HG03354 (cell line): ENCODE results near the gene PDE6G.

Experiments used
- ATAC-seq: cut with Tn5 transposase; IDR thresholded peaks from one replicate; pipeline ENCODE4 v1.9.1; 2021; ENCODE audit warnings: mild to moderate bottlenecking; ENCODE audit not compliant: unreplicated experiment, poor library complexity, severe bottlenecking

PDE6G gene

DNA sequence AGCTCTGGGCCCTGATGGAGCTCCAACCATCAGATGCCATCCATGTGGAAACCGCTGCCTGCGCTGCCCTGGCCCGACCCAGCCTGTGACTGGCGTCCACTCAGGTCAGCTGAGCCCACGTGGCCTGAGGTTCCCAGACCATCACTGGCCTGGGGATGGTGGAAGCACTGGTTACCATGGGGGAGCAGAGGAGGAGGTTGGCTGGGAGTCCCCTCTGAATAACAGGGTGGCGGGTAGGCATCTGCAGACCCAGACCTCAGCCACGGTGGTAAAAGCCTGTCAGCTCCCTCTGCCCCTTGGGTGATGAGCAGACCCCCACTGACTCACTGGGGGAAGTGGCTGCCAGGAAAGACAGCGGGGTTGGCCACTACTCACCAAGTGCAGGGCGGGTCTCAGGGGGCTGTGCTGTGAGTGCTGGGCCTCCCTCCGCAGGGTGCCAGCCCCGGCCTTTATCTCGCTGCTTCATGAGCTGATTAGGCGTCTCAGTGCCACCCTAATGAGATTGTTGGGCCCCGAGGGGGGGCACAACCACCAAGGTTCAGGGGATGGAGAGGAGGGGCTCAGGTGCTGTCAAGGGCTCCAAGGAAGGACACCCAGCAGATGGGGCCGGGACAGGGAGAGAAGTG lies at the start of gene PDE6G:
TSS of gene PDE6G (minus strand) at position 425 of the 626 bp plus-strand sequence. CDS start 3,237 bp downstream, outside the sequence.
- ATAC-seq, result no peak

DNA sequence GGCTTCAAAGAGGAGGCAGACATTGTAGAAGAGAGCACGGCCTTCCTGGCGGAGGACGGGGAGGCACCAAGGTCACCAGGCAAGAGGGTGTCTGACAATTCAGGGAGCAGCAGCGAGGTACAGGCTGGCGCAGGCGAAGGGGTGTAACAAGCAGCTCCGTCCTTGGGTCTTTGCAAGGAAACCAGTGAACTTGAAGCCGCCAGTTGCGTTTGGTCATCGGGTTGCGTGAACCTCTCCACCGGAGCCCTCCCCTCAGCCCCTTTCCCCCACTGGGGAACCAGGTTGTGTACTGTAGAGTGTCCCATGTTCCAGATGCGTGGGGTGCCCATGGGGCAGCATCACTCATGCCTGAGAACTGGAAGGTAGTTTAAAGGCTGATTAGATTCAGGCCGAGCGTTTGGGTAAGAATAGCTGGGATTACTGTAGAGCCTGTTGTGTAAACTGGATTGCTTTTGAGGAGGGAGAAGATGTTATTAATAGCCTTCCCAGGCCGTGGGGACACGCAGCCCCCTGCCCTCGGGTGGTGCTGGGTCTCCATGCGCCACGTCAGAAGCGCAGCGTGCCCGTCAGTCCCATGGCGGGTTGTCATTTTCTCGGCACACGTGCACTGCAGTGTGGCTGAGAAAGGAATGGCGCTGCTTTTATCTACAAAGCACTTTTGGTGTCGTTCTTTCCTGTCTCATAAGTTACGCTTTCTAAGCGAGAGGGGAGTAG lies 49.3 kb upstream of the PDE6G start:
- no peak for ATAC-seq

DNA sequence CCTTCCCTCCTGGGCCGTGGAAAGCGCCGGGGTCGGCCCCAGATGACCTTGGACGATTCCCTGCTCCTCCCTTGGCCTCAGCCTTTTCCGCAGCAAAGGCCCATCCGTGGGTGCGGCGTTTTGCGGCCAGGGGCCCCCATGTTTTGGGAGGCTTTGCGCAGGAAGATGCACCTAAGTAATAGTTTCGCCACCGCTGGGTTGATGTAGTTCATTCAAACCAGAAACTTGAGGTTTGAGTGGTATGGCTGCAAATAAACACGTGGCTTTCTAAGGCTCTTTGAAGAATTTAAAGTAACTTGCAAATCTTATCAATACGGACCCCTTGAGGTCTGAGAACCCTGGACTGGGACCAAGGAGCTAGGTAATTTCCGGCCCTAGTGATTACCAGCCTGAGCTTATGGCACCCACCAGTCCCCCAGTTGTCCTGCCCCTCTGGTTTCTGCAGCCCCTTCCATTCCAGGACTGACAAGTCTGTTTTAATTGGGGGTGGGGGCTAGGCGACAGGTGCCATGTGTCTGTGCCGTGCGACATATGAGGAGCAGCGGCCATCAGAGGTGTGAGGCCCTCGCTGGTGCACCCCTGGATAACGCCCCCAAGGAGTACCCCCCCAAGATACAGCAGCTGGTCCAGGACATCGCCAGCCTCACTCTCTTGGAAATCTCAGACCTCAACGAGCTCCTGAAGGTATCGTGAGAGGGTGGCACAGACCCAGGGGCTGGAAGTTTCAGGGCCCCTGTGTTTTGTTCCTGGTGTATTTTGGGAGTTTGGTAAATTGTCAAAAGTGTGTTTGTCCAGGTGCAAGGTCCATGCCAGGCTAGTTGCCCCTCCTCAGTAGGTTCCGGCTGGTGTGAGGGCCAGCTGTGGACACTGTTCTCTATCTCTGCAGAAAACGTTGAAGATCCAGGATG lies 47.7 kb upstream of the PDE6G start:
- peak; percentile 8 for ATAC-seq

DNA sequence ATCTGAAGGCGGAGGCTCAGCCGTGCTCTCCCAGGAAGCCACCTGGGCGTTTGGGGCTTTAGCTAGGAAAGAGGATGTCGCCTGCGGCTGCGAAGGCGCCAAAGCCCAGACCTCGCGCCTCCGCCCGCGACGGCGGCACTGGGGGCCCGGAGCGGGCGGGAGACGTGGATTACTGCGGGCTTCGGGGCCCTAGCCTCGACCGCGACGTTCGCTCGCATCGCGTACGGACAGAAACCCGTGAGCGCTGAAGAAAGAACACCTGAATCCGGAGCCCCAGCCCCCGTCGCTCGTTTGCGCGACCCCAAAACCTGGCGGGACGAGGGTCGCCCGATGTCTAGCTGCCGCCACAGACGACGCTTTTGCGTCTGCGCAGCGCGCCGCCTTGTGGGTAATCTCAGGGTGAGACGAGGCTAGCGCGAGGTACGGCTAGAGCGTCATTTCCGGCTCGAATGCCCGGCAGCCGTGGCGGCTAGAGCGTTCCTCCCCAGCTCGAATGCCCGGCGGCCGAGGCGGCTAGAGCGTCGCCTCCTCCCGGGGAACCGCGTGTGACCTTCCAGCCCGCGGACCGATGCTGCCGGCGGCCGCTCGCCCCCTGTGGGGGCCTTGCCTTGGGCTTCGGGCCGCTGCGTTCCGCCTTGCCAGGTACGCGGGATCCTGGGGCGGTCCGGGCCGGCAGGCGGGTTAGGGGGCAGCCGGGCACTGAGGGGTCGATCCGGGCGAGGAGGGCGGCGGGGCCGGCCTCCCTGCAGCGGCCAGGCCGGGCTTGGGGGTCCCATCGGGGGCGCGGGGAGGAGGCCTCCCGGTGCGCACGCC lies 46.8 kb upstream of the PDE6G start, which contains the start of gene MRPL12:
TSS of gene MRPL12 (plus strand) at position 434 of the 813 bp plus-strand sequence. CDS start at position 569, 135 bp downstream.
- peak; percentile 82 for ATAC-seq

DNA sequence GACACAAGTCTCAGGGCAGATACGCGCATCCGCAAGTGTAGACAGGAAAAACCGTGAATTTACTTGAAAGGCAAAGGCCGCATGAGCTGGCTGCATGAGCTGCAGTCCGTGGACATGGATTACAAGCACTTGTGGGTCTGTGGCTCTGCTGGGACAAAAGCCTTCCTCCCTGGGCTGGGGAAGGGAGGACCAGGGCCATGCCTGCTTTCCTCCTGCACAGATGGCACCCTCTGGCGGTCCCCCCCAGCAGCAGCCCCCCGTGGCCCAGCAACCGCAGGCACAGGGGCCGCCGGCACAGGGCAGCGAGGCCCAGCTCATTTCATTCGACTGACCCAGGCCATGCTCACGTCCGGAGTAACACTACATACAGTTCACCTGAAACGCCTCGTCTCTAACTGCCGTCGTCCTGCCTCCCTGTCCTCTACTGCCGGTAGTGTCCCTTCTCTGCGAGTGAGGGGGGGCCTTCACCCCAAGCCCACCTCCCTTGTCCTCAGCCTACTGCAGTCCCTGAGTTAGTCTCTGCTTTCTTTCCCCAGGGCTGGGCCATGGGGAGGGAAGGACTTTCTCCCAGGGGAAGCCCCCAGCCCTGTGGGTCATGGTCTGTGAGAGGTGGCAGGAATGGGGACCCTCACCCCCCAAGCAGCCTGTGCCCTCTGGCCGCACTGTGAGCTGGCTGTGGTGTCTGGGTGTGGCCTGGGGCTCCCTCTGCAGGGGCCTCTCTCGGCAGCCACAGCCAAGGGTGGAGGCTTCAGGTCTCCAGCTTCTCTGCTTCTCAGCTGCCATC lies 45.1 kb upstream of the PDE6G start:
- no peak for ATAC-seq

DNA sequence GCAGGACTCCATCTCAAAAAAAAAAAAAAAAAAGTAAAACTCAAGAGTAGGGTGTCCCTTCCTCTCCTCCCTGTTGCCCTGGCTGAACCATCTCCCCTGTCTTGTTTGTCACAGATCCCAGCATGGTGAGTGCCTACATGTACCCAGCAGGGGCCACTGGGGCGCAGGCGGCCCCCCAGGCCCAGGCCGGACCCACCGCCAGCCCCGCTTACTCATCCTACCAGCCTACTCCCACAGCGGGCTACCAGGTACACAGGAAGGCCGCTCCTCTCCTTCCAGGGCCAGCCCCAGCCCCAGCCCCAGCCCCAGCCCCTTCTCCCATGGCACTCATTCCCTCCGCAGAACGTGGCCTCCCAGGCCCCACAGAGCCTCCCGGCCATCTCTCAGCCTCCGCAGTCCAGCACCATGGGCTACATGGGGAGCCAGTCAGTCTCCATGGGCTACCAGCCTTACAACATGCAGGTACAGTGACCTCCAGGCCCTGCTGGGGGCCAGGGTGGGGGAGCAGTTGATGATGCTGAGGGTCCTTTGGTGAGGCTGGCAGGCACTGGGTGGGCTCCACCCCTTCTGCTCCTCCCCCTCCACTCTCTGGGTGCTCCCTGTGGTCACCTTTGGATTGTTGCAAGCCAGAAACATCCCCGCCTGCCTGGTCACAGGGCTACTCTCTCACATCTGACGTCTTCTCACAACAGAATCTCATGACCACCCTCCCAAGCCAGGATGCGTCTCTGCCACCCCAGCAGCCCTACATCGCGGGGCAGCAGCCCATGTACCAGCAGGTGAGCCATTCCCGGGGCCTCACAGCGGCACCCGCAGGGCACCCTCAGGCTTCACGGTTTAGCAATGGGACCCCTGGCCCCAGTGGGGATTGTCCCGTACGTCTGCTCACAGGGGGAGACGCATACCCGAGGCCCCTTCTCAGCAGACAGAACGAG lies 44.3 kb upstream of the PDE6G start:
- no peak for ATAC-seq

DNA sequence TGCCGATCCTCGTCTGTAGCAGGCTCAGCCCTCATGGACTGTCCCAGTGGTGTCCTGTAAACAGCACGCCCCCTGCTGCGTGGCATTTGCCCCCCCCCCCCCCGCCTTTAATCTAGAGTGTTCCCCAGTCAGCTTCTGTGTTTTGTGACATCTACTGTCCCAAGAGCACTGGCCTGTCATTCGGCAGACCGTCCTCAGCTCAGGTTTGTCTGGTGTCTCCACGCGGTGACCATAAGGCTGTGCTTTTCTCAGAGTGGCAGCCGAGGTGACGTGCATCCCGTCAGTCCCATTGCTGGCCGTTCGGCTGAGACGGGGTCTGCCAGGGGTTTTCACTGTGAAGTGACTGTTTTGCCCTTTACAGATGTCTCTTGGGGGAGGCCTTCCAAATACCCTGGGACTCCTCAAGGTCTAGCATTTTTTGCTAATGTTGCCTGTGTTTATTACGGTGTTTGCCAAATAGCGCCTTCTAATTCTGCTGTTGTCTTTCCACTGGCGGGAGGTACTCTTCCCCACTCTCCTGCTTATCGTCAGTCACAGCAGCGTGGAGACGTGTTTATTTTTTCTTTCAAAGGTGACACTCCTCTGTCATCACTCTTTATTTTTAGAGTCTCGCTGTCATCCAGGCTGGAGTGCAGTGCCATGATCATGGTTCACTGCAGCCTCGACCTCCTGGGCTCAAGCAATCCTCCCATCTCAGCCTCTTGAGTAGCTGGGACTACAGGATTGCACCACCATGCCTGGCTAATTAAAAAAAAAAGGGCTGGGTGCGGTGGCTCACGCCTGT lies 41.1 kb upstream of the PDE6G start:
- ATAC-seq, result no peak

DNA sequence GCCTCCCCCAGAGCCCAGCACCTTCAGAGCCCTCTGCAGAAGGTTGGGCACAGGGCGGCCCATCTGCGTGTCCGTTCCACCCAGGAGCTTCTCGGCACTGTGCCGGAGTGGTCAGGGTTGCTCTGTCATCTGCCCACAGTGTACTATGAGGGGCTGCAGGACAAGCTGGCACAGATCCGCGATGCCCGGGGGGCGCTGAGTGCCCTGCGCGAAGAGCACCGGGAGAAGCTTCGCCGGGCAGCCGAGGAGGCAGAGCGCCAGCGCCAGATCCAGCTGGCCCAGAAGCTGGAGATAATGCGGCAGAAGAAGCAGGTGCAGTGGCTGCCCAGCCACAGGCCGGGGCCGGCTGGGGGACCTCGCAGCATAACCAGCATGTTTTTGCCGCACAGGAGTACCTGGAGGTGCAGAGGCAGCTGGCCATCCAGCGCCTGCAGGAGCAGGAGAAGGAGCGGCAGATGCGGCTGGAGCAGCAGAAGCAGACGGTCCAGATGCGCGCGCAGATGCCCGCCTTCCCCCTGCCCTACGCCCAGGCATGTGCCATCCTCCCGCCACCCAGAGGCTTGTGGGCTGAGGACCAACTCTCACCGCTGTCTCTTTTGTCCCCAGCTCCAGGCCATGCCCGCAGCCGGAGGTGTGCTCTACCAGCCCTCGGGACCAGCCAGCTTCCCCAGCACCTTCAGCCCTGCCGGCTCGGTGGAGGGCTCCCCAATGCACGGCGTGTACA lies 40.0 kb upstream of the PDE6G start:
- ATAC-seq, result no peak

DNA sequence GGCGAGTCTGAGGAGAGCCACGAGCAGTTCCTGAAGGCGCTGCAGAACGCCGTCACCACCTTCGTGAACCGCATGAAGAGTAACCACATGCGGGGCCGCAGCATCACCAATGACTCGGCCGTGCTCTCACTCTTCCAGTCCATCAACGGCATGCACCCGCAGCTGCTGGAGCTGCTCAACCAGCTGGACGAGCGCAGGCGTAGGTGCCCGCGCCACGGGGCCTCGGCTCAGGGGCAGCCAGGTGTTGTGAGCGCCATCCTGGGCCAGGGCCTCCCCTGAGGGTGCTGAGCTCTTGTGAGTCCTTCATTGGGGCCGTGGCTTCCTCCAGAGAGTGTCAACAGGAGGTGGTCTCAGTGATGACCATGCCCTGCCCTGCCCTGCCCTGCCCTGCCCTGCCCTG lies 39.5 kb upstream of the PDE6G start:
- no peak for ATAC-seq

DNA sequence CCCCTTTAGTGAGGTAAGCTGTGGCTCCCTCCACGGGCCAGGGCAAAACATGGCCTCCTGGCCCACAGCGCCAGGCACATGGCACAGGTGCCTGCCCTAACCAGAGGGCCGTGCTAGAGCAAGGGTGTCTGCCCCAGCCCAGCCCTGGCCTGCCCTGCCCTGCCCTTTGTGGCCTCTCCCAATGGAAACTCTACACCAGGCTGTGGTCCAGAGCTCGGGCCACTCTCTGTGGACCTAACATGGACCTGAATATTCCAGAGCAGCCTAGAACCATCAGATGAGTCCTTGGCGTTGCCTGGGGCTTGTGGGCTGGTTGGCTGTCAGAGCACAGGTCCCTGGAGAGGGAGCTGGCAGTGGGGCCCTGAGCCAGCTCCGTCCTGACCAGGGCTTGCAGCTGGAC lies 38.9 kb upstream of the PDE6G start:
- ATAC-seq, result no peak

DNA sequence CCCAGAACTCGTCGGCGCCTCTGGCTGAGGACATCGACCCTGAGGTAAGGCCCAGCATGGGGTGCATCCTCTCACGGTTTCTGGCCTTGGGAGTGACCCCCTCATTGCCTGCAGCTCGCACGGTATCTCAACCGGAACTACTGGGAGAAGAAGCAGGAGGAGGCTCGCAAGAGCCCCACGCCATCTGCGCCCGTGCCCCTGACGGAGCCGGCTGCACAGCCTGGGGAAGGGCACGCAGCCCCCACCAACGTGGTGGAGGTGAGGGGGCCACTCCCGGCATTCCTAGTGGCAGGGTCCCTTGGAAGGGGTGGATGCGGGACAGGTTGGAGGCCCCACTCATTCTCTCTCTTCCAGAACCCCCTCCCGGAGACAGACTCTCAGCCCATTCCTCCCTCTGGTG lies 38.5 kb upstream of the PDE6G start:
- no peak for ATAC-seq

DNA sequence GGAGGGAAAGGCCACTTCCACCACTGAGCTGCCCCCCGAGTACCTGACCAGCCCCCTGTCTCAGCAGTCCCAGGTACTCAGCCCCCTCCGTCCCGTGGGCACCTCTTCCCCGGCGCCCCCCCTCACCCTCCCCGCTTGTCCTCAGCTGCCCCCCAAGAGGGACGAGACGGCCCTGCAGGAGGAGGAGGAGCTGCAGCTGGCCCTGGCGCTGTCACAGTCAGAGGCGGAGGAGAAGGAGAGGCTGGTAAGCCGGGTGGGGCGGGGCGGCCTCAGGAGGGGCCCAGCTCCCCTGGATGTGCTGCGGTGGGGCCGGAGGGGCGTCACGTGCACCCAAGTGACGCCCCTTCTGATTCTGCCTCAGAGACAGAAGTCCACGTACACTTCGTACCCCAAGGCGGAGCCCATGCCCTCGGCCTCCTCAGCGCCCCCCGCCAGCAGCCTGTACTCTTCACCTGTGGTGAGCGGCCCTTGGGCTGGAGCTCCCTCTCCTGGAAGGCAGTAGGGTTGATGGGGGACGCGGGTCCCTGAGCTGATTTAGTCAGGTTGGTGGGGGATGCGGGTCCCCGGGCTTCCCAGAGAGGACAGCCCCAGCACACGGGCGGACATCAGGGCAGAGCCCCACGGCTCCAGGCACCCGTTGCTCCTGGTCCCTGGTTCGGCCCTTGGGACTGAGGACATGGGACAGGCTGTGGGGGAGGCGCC lies 37.3 kb upstream of the PDE6G start:
- ATAC-seq, result no peak

DNA sequence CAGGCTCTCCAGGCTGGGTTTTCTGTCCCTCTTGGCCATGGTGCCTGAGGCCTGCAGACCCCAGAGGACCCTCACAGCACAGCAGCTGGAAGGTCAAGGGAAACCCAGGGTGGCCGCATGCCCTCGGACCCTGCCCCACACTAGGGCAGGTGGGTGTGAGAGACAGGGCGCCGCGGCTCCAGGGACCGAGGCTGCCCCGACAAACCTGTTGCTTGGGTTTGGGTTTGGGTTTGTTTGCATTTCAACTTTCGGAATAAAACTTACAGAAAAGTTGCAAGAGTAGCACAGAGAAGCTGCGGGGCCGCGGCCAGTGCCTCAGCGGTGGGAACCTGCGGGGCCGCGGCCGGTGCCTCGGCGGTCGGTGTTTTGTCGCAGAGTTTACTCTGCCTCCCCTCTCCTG lies 35.3 kb upstream of the PDE6G start:
- ATAC-seq, result no peak

DNA sequence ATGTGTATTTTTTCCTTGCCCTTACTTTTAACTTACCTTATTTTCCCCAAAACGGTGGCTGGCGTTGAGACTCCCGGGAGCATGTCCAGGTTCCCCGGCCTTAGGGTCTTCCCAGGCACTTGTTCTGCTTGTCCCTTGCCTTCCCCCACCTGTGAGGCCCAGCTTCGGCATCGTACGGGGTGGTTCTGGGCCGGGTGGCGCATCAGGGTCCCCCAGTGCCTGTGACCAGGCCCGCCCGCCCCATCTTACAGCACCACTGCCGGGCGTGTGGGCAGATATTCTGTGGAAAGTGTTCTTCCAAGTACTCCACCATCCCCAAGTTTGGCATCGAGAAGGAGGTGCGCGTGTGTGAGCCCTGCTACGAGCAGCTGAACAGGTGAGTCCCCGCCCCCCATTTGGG lies 34.9 kb upstream of the PDE6G start:
- no peak for ATAC-seq

DNA sequence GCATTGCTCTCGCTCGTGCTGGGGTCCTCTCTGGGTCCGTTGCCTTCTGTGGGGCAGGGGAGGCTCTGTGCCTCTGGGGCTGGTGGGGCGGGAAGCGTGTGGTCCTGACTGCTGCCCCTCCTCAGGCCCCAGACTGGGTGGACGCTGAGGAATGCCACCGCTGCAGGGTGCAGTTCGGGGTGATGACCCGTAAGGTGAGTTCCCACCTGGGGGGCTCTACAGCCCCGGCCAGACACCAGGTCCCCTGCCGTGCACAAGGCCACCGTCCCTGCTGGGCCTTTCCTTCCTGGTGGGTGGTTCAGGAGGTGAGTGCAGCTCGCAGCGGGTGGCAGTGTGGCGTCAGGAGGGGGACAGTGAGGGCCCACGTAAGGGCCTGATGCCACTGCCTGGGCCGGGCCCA lies 34.2 kb upstream of the PDE6G start:
- ATAC-seq, result no peak

DNA sequence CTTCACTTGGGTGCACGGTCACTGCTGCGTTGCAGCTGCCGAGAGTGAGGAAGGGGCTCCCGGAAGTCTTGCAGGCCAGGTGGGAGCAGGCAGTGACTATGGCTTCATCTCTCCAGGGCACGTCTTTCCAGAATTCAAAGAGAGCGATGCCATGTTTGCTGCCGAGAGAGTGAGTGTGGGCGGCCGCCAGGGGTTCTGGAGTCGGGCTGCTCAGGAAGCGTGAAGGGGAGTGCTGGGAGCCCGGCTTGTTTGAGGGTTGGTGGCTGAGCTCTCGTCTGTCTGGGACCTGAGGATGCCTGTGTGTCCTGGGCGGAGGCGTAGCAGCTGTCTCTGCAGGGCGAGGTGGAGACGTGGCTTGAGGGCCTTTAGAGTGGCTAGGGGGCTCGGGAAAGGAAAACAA lies 33.7 kb upstream of the PDE6G start:
- no peak for ATAC-seq
